KMS-11 (cell line): ENCODE data around the gene B4GALT2.

Source experiments
- H2AFZ ChIP-seq: fragments of 200-600 bp; sonication (generic); 2 replicates; pipeline ENCODE4 v1.6.1; 2016; ENCODE audit warnings: antibody characterized with exemption, mixed run types, low read depth
- H3K27ac ChIP-seq: fragments of 200-600 bp; sonication (generic); 2 replicates; pipeline ENCODE4 v1.6.1; 2016; ENCODE audit warnings: mild to moderate bottlenecking, mixed run types
- H3K27me3 ChIP-seq: fragments of 200-600 bp; sonication (generic); 2 replicates; pipeline ENCODE4 v1.6.1; 2017; ENCODE audit warnings: mild to moderate bottlenecking, low read depth, mixed run types, moderate library complexity; ENCODE audit not compliant: insufficient read depth
- H3K36me3 ChIP-seq: fragments of 200-600 bp; sonication (generic); 2 replicates; pipeline ENCODE4 v1.6.1; 2017; ENCODE audit warnings: mild to moderate bottlenecking, mixed run types; ENCODE audit not compliant: insufficient read depth
- H3K4me1 ChIP-seq: fragments of 200-600 bp; sonication (generic); 2 replicates; pipeline ENCODE4 v1.6.1; 2016; ENCODE audit warnings: mild to moderate bottlenecking, low read depth, mixed run types; ENCODE audit not compliant: poor library complexity, severe bottlenecking
- H3K4me2 ChIP-seq: fragments of 200-600 bp; sonication (generic); 2 replicates; pipeline ENCODE4 v1.7.0; 2016; ENCODE audit warnings: mild to moderate bottlenecking, mixed run types
- H3K4me3 ChIP-seq: fragments of 200-600 bp; sonication (generic); IDR thresholded peaks from 2 replicates; pipeline ENCODE4 v1.6.1; 2017; ENCODE audit warnings: low read depth, low read length, mixed read lengths; ENCODE audit not compliant: insufficient read depth
- H3K79me2 ChIP-seq: fragments of 200-600 bp; sonication (generic); 2 replicates; pipeline ENCODE4 v1.6.1; 2016; ENCODE audit warnings: low read depth, mixed run types; ENCODE audit not compliant: insufficient read depth
- H3K9ac ChIP-seq: fragments of 200-600 bp; sonication (generic); 2 replicates; pipeline ENCODE4 v1.6.1; 2016; ENCODE audit warnings: mild to moderate bottlenecking, mixed run types
- H4K20me1 ChIP-seq: fragments of 200-600 bp; sonication (generic); 2 replicates; pipeline ENCODE4 v1.6.1; 2016; ENCODE audit warnings: mild to moderate bottlenecking, mixed run types; ENCODE audit not compliant: insufficient read depth
- TF ChIP-seq, protein P1 (sequence below): fragments of 200-600 bp; sonication (generic); conservative IDR thresholded peaks from 2 replicates; pipeline ENCODE4 v1.6.1; 2017; ENCODE audit warnings: low read depth, mild to moderate bottlenecking, antibody characterized with exemption, low read length, moderate library complexity, mixed read lengths

B4GALT2 gene

DNA sequence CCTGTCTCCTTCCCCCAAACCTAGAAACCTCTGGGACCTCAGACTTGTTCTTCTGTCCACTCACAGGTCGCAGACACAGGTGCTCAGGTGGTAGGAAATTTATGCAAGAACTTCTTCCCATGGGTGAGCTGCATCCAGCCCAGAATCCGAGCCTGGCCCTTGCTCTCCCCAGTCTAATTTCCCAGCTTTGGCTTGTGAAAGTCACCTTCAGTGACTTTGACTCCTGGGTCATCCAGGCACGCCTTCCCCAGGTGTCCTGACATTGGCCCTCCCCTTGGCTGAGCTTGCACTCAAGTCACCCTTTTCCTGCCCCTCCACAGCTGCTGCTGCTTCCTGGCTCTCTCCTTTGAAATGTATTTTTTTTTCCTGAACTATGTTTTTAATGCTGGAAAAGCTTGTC lies 25.6 kb upstream of the B4GALT2 start:
- H3K27me3 ChIP-seq, result no peaks in the 10 kb centered on the region
- no peak overlapping the region for H2AFZ ChIP-seq
- H3K79me2 ChIP-seq, result 0 out of 2 replicates have a peak, but pooled peaks cover under 1% of the 10 kb centered on the region
- H4K20me1 ChIP-seq, result no peaks in the 10 kb centered on the region
- no peak overlapping the region for H3K9ac ChIP-seq
- no peak overlapping the region for H3K27ac ChIP-seq
- no peak overlapping the region for H3K4me2 ChIP-seq
- H3K36me3 ChIP-seq, result no peaks in the 10 kb centered on the region
- TF ChIP-seq, protein P1, sequence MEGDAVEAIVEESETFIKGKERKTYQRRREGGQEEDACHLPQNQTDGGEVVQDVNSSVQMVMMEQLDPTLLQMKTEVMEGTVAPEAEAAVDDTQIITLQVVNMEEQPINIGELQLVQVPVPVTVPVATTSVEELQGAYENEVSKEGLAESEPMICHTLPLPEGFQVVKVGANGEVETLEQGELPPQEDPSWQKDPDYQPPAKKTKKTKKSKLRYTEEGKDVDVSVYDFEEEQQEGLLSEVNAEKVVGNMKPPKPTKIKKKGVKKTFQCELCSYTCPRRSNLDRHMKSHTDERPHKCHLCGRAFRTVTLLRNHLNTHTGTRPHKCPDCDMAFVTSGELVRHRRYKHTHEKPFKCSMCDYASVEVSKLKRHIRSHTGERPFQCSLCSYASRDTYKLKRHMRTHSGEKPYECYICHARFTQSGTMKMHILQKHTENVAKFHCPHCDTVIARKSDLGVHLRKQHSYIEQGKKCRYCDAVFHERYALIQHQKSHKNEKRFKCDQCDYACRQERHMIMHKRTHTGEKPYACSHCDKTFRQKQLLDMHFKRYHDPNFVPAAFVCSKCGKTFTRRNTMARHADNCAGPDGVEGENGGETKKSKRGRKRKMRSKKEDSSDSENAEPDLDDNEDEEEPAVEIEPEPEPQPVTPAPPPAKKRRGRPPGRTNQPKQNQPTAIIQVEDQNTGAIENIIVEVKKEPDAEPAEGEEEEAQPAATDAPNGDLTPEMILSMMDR, result no peak
- peaks cover under 1% of the 10 kb centered on the region for H3K4me1 ChIP-seq
- H3K4me3 ChIP-seq, result no peak overlapping the region

DNA sequence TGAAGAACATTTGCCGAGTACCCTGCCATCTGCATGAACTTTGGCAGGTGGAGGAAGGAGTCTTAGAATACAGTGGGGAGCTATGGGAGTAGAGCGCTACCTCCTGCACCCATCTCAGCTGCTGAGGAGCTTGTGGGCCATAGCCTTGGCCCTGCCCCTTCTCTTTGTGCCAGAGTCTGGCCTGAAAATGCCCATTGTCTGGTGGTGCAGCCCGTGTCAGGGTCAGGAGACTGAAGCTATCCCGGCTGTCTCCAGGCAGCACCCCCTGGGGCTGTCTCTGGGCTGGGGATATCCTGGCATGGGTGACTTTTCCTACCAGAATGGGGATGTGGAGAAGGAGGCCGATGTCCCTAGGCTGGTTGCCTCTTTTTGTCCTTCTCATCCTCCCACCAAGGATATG lies 25.0 kb upstream of the B4GALT2 start:
- H3K4me3 ChIP-seq, result no peak overlapping the region
- TF ChIP-seq, protein P1, result no peak

DNA sequence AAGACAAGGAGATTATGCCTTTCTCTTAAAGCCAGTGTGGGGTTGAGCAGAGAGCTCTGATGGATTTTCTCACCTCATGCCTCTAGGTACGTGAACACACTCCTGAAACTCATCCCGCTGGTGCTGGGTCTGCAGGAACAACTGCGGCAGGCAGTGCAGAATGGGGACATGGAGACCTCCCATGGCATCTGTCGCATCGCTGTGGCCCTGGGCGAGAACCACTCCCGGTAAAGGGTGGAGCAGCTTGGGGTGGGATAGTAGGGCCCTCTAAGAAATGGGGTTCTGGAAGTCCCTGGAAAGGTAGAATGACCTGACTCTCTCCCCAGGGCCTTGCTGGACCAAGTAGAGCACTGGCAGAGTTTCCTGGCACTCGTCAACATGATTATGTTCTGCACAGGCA lies 22.8 kb upstream of the B4GALT2 start:
- Histone ChIP-seq H3K36me3 (no peaks in the 10 kb centered on the region), H3K79me2 (no peaks in the 10 kb centered on the region), H3K27ac (no peak overlapping the region)

More for the DNA sequence above, 25.0 kb upstream of the B4GALT2 start:
- Histone ChIP-seq H3K27ac (no peak overlapping the region), H3K36me3 (no peaks in the 10 kb centered on the region), H4K20me1 (no peaks in the 10 kb centered on the region), H3K4me1 (no peaks in the 10 kb centered on the region), H3K9ac (no peak overlapping the region), H3K27me3 (no peaks in the 10 kb centered on the region), H2AFZ (no peak overlapping the region), H3K4me2 (no peak overlapping the region), H3K79me2 (no peaks in the 10 kb centered on the region)

DNA sequence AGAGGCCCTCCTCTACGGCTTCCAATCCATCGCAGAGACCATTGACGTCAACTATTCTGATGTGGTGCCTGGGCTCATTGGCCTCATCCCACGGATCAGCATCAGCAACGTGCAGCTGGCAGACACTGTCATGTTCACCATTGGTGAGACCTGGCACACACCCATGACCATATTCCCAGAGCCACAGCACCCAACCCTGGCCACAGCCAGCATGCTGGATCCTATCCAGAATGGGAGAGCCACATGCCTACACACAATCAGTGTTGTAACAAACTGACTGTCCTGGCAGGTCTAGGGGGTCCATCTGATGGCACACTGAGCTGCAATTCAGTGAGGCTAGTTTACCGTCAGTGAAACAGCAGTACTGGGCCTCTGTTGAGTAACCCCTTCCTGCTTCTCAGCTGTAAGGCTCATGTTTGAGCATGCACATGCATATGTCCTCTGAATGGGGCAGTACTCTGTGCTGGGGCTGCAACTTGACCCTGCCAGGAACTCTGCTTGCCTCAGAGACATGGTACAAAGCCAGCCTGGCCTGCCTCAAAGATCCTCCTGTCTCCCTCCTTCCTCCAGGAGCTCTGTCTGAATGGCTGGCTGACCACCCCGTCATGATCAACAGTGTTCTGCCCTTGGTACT lies 21.5 kb upstream of the B4GALT2 start:
- peaks cover 5% of the 10 kb centered on the region for H3K4me1 ChIP-seq

More for the DNA sequence above, 22.8 kb upstream of the B4GALT2 start:
- Histone ChIP-seq H3K4me3 (no peak overlapping the region), H3K4me2 (no peak overlapping the region), H4K20me1 (no peaks in the 10 kb centered on the region), H3K9ac (no peak overlapping the region), H3K4me1 (no peaks in the 10 kb centered on the region), H2AFZ (no peak overlapping the region), H3K27me3 (no peaks in the 10 kb centered on the region)
- TF ChIP-seq, protein P1, result no peak

More for the DNA sequence above, 21.5 kb upstream of the B4GALT2 start:
- Histone ChIP-seq H3K27me3 (no peaks in the 10 kb centered on the region), H4K20me1 (no peaks in the 10 kb centered on the region), H2AFZ (no peak overlapping the region), H3K4me3 (no peak overlapping the region), H3K27ac (no peak overlapping the region), H3K4me2 (no peak overlapping the region), H3K9ac (no peak overlapping the region), H3K79me2 (no peaks in the 10 kb centered on the region), H3K36me3 (no peaks in the 10 kb centered on the region)
- TF ChIP-seq, protein P1, result no peak
